Measurements from ENCODE around the gene POC1B. TPM values are rescaled to one million over a fixed set of nuclear protein-coding genes. Genes with fewer than 3 reads are reported as not detected.

Gene POC1B
- total RNA-seq, 2 donors from 2014 or later = 10.9 to 32.6 TPM

- Histone ChIP-seq H3K4me3 (no peak overlapping the region), H3K27me3 (no peaks in the 10 kb centered on the region), H3K27ac (peak overlapping the region; percentile 51 to 71 (median 64)), H3K36me3 (replicated peaks in 1 of 2; ENCODE audit: insufficient read depth in 1 of 2, low read depth in 2 of 2) (no peaks in the 10 kb centered on the region), H3K9me3 (no peaks in the 10 kb centered on the region), H3K4me1 (peaks cover 49% of the 10 kb centered on the region)
- ATAC-seq (peak; percentile 71), DNase-seq (peak in 1 of 4 donors; percentile 50)
- whole genome bisulfite sequencing, 2 donors = 49% methylated on average over 6 of the region's 6 CpGs
- intact Hi-C loops (cut with DNase I) = no loop called here
- TF ChIP-seq CTCF (IDR thresholded peaks at IDR 0.05) (peak in 2 of 7 experiments; percentile 8 to 27), POLR2A (IDR thresholded peaks at IDR 0.05) (no peak)
These were observed 135.8 kb downstream of the POC1B start for GRCh38 chr12:89389755-89390661.

- WGBS, 2 donors = 58 to 80% methylated on average over 3 of the region's 3 CpGs
- DNase-seq (peak in 2 of 4 donors; percentile 22 to 32), ATAC-seq (no peak)
These were observed 139.7 kb downstream of the POC1B start for GRCh38 chr12:89386138-89386537.

GRCh38 chr12:89384807-89385206 is 141.0 kb downstream of the POC1B start:
- no peak for ATAC-seq
- peak overlapping the region; percentile 28 to 84 (median 64) for H3K27ac ChIP-seq

More at GRCh38 chr12:89386138-89386537, 139.7 kb downstream of the POC1B start:
- no peaks in the 10 kb centered on the region for H3K27me3 ChIP-seq
- H3K9me3 ChIP-seq = no peaks in the 10 kb centered on the region
- H3K36me3 ChIP-seq (replicated peaks in 1 of 2; ENCODE audit: insufficient read depth in 1 of 2, low read depth in 2 of 2) = no peaks in the 10 kb centered on the region
- H3K27ac ChIP-seq = peak overlapping the region in 3 of 4 donors; percentile 33 to 84 (median 66)
- intact Hi-C loops (cut with DNase I) = no loop called here
- TF ChIP-seq POLR2A (IDR thresholded peaks at IDR 0.05) (no peak), CTCF (IDR thresholded peaks at IDR 0.05) (no peak)
- peaks cover 71% of the 10 kb centered on the region for H3K4me1 ChIP-seq
- H3K4me3 ChIP-seq = no peak overlapping the region

GRCh38 chr12:89384050-89384758 is 141.6 kb downstream of the POC1B start:
- no peaks in the 10 kb centered on the region for H3K36me3 ChIP-seq (replicated peaks in 1 of 2; ENCODE audit: insufficient read depth in 1 of 2, low read depth in 2 of 2)
- peak in 1 of 3 donors; percentile 8 for TF ChIP-seq POLR2A (IDR thresholded peaks at IDR 0.05)
- no peak for TF ChIP-seq CTCF (IDR thresholded peaks at IDR 0.05)
- WGBS, 2 donors = 23 to 29% methylated on average over 8 of the region's 8 CpGs
- DNase-seq (peak; percentile 27 to 60 (median 52)), ATAC-seq (peak; percentile 69)
- intact Hi-C loops (cut with DNase I) = no loop called here
- H3K4me1 ChIP-seq = peaks cover 52% of the 10 kb centered on the region
- H3K27ac ChIP-seq = peak overlapping the region; percentile 28 to 84 (median 64)
- no peaks in the 10 kb centered on the region for H3K9me3 ChIP-seq
- no peak overlapping the region for H3K4me3 ChIP-seq
- H3K27me3 ChIP-seq = no peaks in the 10 kb centered on the region

More at GRCh38 chr12:89384807-89385206, 141.0 kb downstream of the POC1B start:
- Histone ChIP-seq H3K4me3 (no peak overlapping the region), H3K36me3 (replicated peaks in 1 of 2; ENCODE audit: insufficient read depth in 1 of 2, low read depth in 2 of 2) (no peaks in the 10 kb centered on the region), H3K9me3 (no peaks in the 10 kb centered on the region), H3K27me3 (no peaks in the 10 kb centered on the region), H3K4me1 (peaks cover 58% of the 10 kb centered on the region)
- WGBS, 2 donors = 30 to 31% methylated on average over 3 of the region's 3 CpGs
- DNase-seq = no peak
- intact Hi-C loops (cut with DNase I) = no loop called here
- no peak for TF ChIP-seq POLR2A (IDR thresholded peaks at IDR 0.05)
- no peak for TF ChIP-seq CTCF (IDR thresholded peaks at IDR 0.05)

Data from body of pancreas (tissue), 4 donors.